ENCODE data around the gene MED12L. TPM values are rescaled to one million over a fixed set of nuclear protein-coding genes. Genes with fewer than 3 reads are reported as not detected.

Gene MED12L
- polyA plus RNA-seq, 1 experiment, result 0.06 TPM

GRCh38 chr3:151314593-151314992 lies 229.1 kb downstream of the MED12L start:
- Histone ChIP-seq H3K36me3 (ENCODE audit: control insufficient read depth, insufficient read depth, low read length) (no peaks in the 10 kb centered on the region), H3K27me3 (ENCODE audit: control insufficient read depth, insufficient read depth, low read length) (no peaks in the 10 kb centered on the region), H3K4me3 (ENCODE audit: low read depth, low read length) (no peak overlapping the region)
- no peak for DNase-seq (ENCODE audit: low read depth)
- TF ChIP-seq, protein P1, sequence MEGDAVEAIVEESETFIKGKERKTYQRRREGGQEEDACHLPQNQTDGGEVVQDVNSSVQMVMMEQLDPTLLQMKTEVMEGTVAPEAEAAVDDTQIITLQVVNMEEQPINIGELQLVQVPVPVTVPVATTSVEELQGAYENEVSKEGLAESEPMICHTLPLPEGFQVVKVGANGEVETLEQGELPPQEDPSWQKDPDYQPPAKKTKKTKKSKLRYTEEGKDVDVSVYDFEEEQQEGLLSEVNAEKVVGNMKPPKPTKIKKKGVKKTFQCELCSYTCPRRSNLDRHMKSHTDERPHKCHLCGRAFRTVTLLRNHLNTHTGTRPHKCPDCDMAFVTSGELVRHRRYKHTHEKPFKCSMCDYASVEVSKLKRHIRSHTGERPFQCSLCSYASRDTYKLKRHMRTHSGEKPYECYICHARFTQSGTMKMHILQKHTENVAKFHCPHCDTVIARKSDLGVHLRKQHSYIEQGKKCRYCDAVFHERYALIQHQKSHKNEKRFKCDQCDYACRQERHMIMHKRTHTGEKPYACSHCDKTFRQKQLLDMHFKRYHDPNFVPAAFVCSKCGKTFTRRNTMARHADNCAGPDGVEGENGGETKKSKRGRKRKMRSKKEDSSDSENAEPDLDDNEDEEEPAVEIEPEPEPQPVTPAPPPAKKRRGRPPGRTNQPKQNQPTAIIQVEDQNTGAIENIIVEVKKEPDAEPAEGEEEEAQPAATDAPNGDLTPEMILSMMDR (IDR thresholded peaks at IDR 0.05; ENCODE audit: insufficient read depth, low read depth, low read length), result no peak
- ChIA-PET CTCF (no interaction called here), POLR2A (no interaction called here)

- CTCF ChIA-PET, result no interaction called here
- no peak for DNase-seq (ENCODE audit: low read depth)
- no peak overlapping the region for H3K4me3 ChIP-seq (ENCODE audit: low read depth, low read length)
- H3K36me3 ChIP-seq (ENCODE audit: control insufficient read depth, insufficient read depth, low read length), result no peaks in the 10 kb centered on the region
- TF ChIP-seq, protein P1 (IDR thresholded peaks at IDR 0.05; ENCODE audit: insufficient read depth, low read depth, low read length), result no peak
- H3K27me3 ChIP-seq (ENCODE audit: control insufficient read depth, insufficient read depth, low read length), result no peaks in the 10 kb centered on the region
- POLR2A ChIA-PET, result no interaction called here
Observed at GRCh38 chr3:151315136-151315535, 229.7 kb downstream of the MED12L start.

DNA sequence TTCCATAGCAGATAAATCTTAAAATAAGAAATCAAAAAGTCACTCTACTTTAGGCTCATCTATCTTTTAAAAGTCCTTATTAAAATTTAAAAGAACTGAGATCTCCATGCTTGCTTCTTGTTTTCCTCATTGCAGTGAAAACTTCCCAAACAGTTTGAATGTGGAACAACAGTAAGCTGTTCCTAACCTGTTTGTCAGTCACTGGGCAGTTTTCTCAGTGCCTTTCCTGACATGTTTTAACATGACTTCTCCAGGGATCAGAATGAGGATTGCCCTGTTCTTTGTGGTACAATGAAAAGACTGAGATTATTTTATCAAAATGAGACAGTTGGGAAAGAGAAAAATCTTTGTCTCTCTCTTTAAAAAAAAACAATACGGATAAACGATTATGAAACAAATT lies 230.4 kb downstream of the MED12L start:
- Histone ChIP-seq H3K4me3 (ENCODE audit: low read depth, low read length) (no peak overlapping the region), H3K27me3 (ENCODE audit: control insufficient read depth, insufficient read depth, low read length) (no peaks in the 10 kb centered on the region), H3K36me3 (ENCODE audit: control insufficient read depth, insufficient read depth, low read length) (no peaks in the 10 kb centered on the region)
- ChIA-PET POLR2A (no interaction called here), CTCF (interaction anchor here (1.1 kb wide), 1 partner anchor 11 kb away, joined by 8 read pairs; no protein-coding TSS in a partner anchor)
- no peak for DNase-seq (ENCODE audit: low read depth)
- TF ChIP-seq, protein P1 (IDR thresholded peaks at IDR 0.05; ENCODE audit: insufficient read depth, low read depth, low read length), result no peak

DNA sequence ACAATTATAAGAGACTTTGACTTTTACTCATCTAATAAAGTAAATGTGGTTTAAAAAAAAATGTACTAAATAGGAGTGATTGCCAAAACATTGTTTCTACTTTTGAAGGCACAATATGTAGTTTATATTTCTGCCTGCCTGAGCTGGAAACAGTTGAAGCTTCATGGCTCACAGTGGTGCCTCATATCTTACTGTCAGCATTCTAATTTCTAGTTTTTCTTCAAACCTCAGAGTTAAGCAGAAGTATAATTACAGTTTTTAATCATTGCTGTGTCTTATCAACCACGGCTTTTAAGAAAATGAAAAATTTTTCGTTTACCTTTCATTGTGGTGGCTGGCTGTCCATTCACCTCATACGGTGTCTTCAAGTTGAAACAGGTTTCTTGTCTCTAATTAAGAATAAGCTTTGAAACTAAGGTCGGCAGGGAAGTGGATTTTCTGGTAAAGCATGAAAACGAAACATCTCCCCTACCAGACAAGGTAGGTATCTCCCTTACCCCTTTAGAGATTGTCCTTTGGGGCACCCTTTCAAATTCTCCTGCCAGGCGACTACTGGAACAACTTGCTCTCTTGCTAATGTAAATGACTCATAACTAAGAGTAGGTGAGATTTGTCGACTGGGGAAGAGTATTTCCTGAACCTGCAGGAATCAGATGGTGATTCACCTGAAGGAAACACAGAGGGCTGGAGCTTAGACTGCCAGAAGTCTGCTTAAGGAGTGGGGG lies 231.0 kb downstream of the MED12L start, which contains the start of gene GPR87:
GPR87 (minus strand) TSS at position 554 of the 725 bp plus-strand sequence. CDS start 16,720 bp downstream, outside the sequence.
- POLR2A ChIA-PET, result no interaction called here
- CTCF ChIA-PET, result interaction anchor here (1.1 kb wide), 1 partner anchor 10 kb away, joined by 8 read pairs; no protein-coding TSS in a partner anchor
- no peak for DNase-seq (ENCODE audit: low read depth)
- no peak within 1 kb of the TSS for H3K4me3 ChIP-seq (ENCODE audit: low read depth, low read length)
- TF ChIP-seq, protein P1 (IDR thresholded peaks at IDR 0.05; ENCODE audit: insufficient read depth, low read depth, low read length), result no peak
- no peaks in the 10 kb centered on the region for H3K27me3 ChIP-seq (ENCODE audit: control insufficient read depth, insufficient read depth, low read length)
- no peaks in the 10 kb centered on the region for H3K36me3 ChIP-seq (ENCODE audit: control insufficient read depth, insufficient read depth, low read length)

DNA sequence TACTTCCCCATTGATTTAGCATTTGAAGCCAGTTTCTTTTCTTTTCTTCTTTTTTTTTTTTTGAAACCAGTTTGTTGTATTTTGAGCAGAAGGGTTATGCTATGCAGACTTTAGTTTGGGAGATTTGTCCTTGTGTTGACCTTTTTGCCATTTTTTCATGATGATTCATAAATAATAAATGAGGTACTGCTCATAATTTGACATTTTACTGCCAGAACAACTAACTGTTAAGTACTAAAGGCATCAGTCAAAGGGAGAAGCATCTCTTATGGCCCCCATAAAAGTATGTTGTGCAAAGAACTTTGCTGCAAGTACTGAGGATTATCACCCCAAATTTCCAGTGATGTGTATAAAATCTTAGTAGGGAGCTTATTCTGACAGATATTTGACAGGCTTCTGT lies 232.8 kb downstream of the MED12L start:
- H3K36me3 ChIP-seq (ENCODE audit: control insufficient read depth, insufficient read depth, low read length), result no peaks in the 10 kb centered on the region
- ChIA-PET CTCF (interaction anchor here (1.0 to 2.2 kb wide), 4 partner anchors 8 to 32 kb away, joined by 3 to 5 read pairs (median 4); no protein-coding TSS in a partner anchor), POLR2A (no interaction called here)
- TF ChIP-seq, protein P1 (IDR thresholded peaks at IDR 0.05; ENCODE audit: insufficient read depth, low read depth, low read length), result no peak
- no peak for DNase-seq (ENCODE audit: low read depth)
- H3K27me3 ChIP-seq (ENCODE audit: control insufficient read depth, insufficient read depth, low read length), result no peaks in the 10 kb centered on the region; the same call in 1 of the 2 replicates
- no peak overlapping the region for H3K4me3 ChIP-seq (ENCODE audit: low read depth, low read length)
